Body of pancreas (tissue), 4 donors: ENCODE measurements around the gene MAPK13. TPM values are rescaled to one million over a fixed set of nuclear protein-coding genes. Genes with fewer than 3 reads are reported as not detected.
"Not testable (repeated sequence)": the region's sequence is repeated elsewhere in the genome, so short reads cannot be mapped to it uniquely, and the experiment has no call there.

ENCODE experiments used
- ATAC-seq: fragments of 150-250 bp; one replicate; pipeline ENCODE4 v1.9.1; 2016
- DNase-seq, 4 donors: peaks; one replicate each; pipeline ENCODE4 v3.0.0-alpha.2; 2019
- H3K27ac ChIP-seq, 4 donors: fragments of 200-600 bp; sonication (generic); 1 replicate in 3 of 4; 2 replicates in 1 of 4; pipeline versions ENCODE4 v1.5.1 to v1.6.1; 2016 to 2019; ENCODE audit warnings: mild to moderate bottlenecking in 1 of 4, mixed read lengths in 1 of 4, moderate library complexity in 1 of 4
- H3K27me3 ChIP-seq, 2 donors: fragments of 200-600 bp; sonication (generic); one replicate each; pipeline ENCODE4 v1.6.0; 2016; ENCODE audit warnings: mild to moderate bottlenecking in 1 of 2
- H3K36me3 ChIP-seq, 2 donors: fragments of 200-600 bp; sonication (generic); replicated peaks in 1 of 2; 2 replicates each; pipeline ENCODE4 v1.5.1; 2016; ENCODE audit warnings: low read depth in 2 of 2; ENCODE audit not compliant: insufficient read depth in 1 of 2
- H3K4me1 ChIP-seq: fragments of 200-600 bp; sonication (generic); one replicate; pipeline ENCODE4 v1.6.0; 2016
- H3K4me3 ChIP-seq, 2 donors: fragments of 200-600 bp; sonication (generic); 1 replicate in 1 of 2; 2 replicates in 1 of 2; pipeline ENCODE4 v1.5.1; 2016 to 2019
- H3K9me3 ChIP-seq, 3 donors: fragments of 200-600 bp; sonication (generic); 1 replicate in 2 of 3; 2 replicates in 1 of 3; pipeline ENCODE4 v1.5.1; 2016
- CTCF ChIP-seq, 7 experiments: fragments of 450-650 bp in 4 of 7; fragments of 200-600 bp in 3 of 7; sonication (generic) in 3 of 7; IDR thresholded peaks; one replicate each; pipeline ENCODE4 v1.5.1; 2016 to 2019; ENCODE audit warnings: antibody characterized with exemption in 7 of 7
- POLR2A ChIP-seq, 3 donors: fragments of 450-650 bp; IDR thresholded peaks; one replicate each; pipeline ENCODE4 v1.6.1; 2016; ENCODE audit warnings: antibody characterized with exemption in 3 of 3, mild to moderate bottlenecking in 2 of 3
- WGBS, 2 donors: methylation state at CpG; one replicate each; pipeline ENCODE4 v1.1.5; 2017; 5-methylcytosine and 5-hydroxymethylcytosine counted together
- intact Hi-C: fragments of 100-400 bp; cut with DNase I; formaldehyde crosslinking; loops from one replicate; pipeline ENCODE4 v1.15.1; 2023
- total RNA-seq, 2 donors: library from RNA; depleted of rRNA; stranded (reverse); fragments of >200 nt; gene quantifications; one replicate each; pipeline ENCODE4 v1.1.0, GENCODE V29; 2016

The MAPK13 gene
- 10 to 100 TPM; 32.2 to 37.9 TPM for total RNA-seq

DNA sequence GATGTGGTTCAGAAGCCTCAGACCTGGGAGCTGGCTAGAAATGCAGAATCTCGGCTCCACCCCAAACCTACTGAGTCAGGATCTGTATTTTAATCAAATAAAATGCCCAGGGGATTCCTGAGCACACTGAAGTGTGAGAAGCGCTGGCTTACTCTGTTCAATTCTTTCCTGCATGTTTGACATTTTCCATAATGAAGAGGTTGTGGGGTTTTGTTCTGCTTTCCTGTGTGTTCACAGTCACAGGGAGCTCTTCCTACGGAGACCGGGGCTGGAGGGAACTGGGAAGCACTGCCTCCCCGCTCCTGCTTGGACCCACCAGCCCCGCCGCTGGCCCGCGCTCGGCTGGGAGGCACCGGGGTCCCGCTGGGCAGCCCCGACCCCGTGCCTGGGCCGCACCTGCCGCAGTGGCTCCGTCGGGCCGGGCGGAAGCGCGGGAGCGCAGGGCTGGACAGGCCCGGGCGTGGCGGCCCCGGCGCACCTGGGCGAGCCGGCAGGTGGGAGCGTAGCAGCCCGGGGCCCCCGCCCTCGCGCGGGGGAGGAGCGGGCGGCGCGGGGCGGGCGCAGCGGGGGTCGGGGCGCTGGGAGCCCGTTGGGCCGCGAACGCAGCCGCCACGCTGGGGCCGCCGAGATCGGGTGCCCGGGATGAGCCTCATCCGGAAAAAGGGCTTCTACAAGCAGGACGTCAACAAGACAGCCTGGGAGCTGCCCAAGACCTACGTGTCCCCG lies at the start of gene MAPK13:
Gene MAPK13, plus strand, starts transcription at position 573 of the 726 bp plus-strand sequence. Its CDS starts 70 bp downstream, at position 643.
- Histone ChIP-seq H3K4me3 (peak within 1 kb of the TSS; percentile 23 to 54), H3K27ac (peak within 1 kb of the TSS; percentile 91 to 93 (median 92)), H3K36me3 (no peaks in the 10 kb centered on the region), H3K9me3 (no peaks in the 10 kb centered on the region), H3K27me3 (no peaks in the 10 kb centered on the region), H3K4me1 (peaks cover 28% of the 10 kb centered on the region)
- ATAC-seq (peak; percentile 78), DNase-seq (peak; percentile 64 to 77 (median 67))
- intact Hi-C loops = loop anchor here (10.0 kb wide), 2 partner anchors 65 to 235 kb away; partner anchors contain the start of gene BRPF3
- 1 to 4% methylated on average over 6 to 42 of the region's 59 CpGs for WGBS, 2 donors
- TF ChIP-seq POLR2A (IDR thresholded peaks at IDR 0.05) (peak in 2 of 3 donors; percentile 21 to 32), CTCF (IDR thresholded peaks at IDR 0.05) (peak in 1 of 7 experiments; percentile 17)

DNA sequence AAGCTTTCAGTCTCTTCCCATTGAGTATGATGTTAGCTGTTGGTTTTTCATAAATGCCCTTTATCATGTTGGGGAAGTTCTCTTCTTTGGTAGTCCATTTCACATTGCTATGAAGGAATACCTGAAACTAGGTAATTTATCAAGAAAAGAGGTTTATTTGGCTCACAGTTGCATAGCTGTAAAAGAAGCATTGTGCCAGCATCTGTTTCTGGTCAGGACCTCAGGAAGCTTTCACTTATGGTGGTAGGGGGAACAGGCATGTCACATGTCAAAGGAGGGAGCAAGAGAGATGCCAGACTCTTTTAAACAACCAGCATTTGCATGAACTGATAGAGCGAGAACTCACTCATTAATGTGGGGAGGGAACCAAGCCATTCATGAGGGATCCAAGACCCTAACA lies 48.0 kb upstream of the MAPK13 start:
- H3K4me3 ChIP-seq = no peak overlapping the region
- WGBS, 2 donors = 94% methylated on average over 1 of the region's 1 CpG
- H3K4me1 ChIP-seq = no peaks in the 10 kb centered on the region
- no peaks in the 10 kb centered on the region for H3K9me3 ChIP-seq
- DNase-seq (no peak), ATAC-seq (no peak)
- H3K36me3 ChIP-seq = peaks cover 4 to 25% of the 10 kb centered on the region in 2 donors
- TF ChIP-seq POLR2A (IDR thresholded peaks at IDR 0.05) = no peak
- TF ChIP-seq CTCF (IDR thresholded peaks at IDR 0.05) = no peak
- H3K27ac ChIP-seq = no peak overlapping the region
- intact Hi-C loops = no loop called here
- no peaks in the 10 kb centered on the region for H3K27me3 ChIP-seq

- Histone ChIP-seq H3K4me1 (no peaks in the 10 kb centered on the region), H3K36me3 (peaks cover 4 to 21% of the 10 kb centered on the region in 2 donors), H3K27ac (no peak overlapping the region), H3K4me3 (no peak overlapping the region), H3K9me3 (no peaks in the 10 kb centered on the region), H3K27me3 (no peaks in the 10 kb centered on the region)
- WGBS, 2 donors = 94% methylated on average over 2 to 3 of the region's 3 CpGs
- intact Hi-C loops = no loop called here
- DNase-seq (no peak), ATAC-seq (no peak)
- TF ChIP-seq CTCF (IDR thresholded peaks at IDR 0.05) (no peak), POLR2A (IDR thresholded peaks at IDR 0.05) (no peak)
Observed at GRCh38 chr6:36083446-36083845, 46.9 kb upstream of the MAPK13 start.

DNA sequence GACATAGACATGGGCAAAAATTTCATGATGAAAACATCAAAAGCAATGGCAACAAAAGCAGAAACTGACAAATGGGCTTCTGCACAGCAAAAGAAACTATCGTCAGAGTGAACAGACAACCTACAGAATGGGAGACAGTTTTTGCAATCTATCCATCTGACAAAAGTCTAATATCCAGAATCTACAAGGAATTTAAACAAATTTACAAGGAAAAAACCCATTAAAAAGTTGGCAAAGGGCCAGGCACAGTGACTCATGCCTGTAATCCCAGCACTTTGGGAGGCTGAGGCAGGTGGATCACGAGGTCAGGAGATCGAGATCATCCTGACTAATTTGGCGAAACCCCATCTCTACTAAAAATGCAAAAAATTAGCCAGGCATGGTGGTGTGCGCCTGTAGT lies 42.1 kb upstream of the MAPK13 start:
- H3K27ac ChIP-seq, DNase-seq, H3K27me3 ChIP-seq, H3K4me3 ChIP-seq, intact Hi-C loops, H3K36me3 ChIP-seq, H3K4me1 ChIP-seq, H3K9me3 ChIP-seq, ATAC-seq: not testable (repeated sequence)
- 93 to 95% methylated on average over 5 of the region's 5 CpGs for WGBS, 2 donors

GRCh38 chr6:36089048-36089447 lies 41.3 kb upstream of the MAPK13 start:
- intact Hi-C loops = no loop called here
- WGBS, 2 donors = 96 to 98% methylated on average over 5 of the region's 5 CpGs

More at GRCh38 chr6:36089048-36089447, 41.3 kb upstream of the MAPK13 start:
- H3K36me3 ChIP-seq = peaks cover 0 to 2% of the 10 kb centered on the region in 2 donors
- no peak for DNase-seq
- peaks cover under 1% of the 10 kb centered on the region for H3K4me1 ChIP-seq
- ATAC-seq = no peak
- no peak overlapping the region for H3K4me3 ChIP-seq
- no peaks in the 10 kb centered on the region for H3K9me3 ChIP-seq
- TF ChIP-seq POLR2A (IDR thresholded peaks at IDR 0.05) (no peak), CTCF (IDR thresholded peaks at IDR 0.05) (no peak)
- no peaks in the 10 kb centered on the region for H3K27me3 ChIP-seq
- no peak overlapping the region for H3K27ac ChIP-seq
